ENCODE measurements around the gene DOCK11. TPM values are rescaled to one million over a fixed set of nuclear protein-coding genes. Genes with fewer than 3 reads are reported as not detected.
"Not testable (repeated sequence)": the region's sequence is repeated elsewhere in the genome, so short reads cannot be mapped to it uniquely, and the experiment has no call there.

DOCK11 gene
- polyA plus RNA-seq, 1 of the 3 experiments (the other 2 are of a cell fraction): 34.8 TPM

- TF ChIP-seq EZH2phosphoT487 (IDR thresholded peaks at IDR 0.05; ENCODE audit: borderline replicate concordance, low read depth): no peak
- no peak for TF ChIP-seq YY1 (IDR thresholded peaks at IDR 0.05; ENCODE audit: low read depth)
Observed at GRCh38 chrX:118474586-118474985, 21.0 kb upstream of the DOCK11 start (continued).

- Histone ChIP-seq H3K9me2 (no peaks in the 10 kb centered on the region), H3K4me3 (ENCODE audit: low read depth in 2 of 2, low read length in 1 of 2) (no peak overlapping the region), H3K79me2 (ENCODE audit: insufficient read depth) (no peaks in the 10 kb centered on the region), H3K4me1 (ENCODE audit: control insufficient read depth in 1 of 2, insufficient read depth in 2 of 2, low read depth in 1 of 2, low read length in 1 of 2) (no peaks in the 10 kb centered on the region), H3K9ac (no peak overlapping the region), H3K9me3 (no peaks in the 10 kb centered on the region), H3K27ac (ENCODE audit: low read depth in 2 of 2, low read length in 1 of 2) (no peak overlapping the region), H3K36me3 (replicated peaks in 1 of 2; ENCODE audit: control insufficient read depth in 1 of 2, insufficient read depth in 2 of 2, low read length in 1 of 2) (no peaks in the 10 kb centered on the region), H3K4me2 (no peak overlapping the region), H3F3A (replicated peaks; ENCODE audit: insufficient read depth) (no peaks in the 10 kb centered on the region), H3K27me3 (ENCODE audit: insufficient read depth) (no peaks in the 10 kb centered on the region), H4K20me1 (ENCODE audit: insufficient read depth) (no peaks in the 10 kb centered on the region), H2AFZ (ENCODE audit: low read depth) (no peak overlapping the region)
- DNase-seq: no peak
- CTCF ChIA-PET: no interaction called here
- POLR2A ChIA-PET: no interaction called here
- WGBS (ENCODE audit: low lambda C conversion rate): 50% methylated on average over 4 of the region's 4 CpGs
- no peak for TF ChIP-seq MXI1 (IDR thresholded peaks at IDR 0.05; ENCODE audit: low read depth, low read length)
- no peak for TF ChIP-seq FOXJ3 (CRISPR knock-in tag; IDR thresholded peaks at IDR 0.05)
- TF ChIP-seq MEF2A (IDR thresholded peaks at IDR 0.05; ENCODE audit: borderline replicate concordance, low read depth): no peak
- TF ChIP-seq RCOR1 (IDR thresholded peaks at IDR 0.05; ENCODE audit: low read length): no peak
- TF ChIP-seq, protein P1, sequence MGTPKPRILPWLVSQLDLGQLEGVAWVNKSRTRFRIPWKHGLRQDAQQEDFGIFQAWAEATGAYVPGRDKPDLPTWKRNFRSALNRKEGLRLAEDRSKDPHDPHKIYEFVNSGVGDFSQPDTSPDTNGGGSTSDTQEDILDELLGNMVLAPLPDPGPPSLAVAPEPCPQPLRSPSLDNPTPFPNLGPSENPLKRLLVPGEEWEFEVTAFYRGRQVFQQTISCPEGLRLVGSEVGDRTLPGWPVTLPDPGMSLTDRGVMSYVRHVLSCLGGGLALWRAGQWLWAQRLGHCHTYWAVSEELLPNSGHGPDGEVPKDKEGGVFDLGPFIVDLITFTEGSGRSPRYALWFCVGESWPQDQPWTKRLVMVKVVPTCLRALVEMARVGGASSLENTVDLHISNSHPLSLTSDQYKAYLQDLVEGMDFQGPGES (IDR thresholded peaks at IDR 0.05; ENCODE audit: low read depth, low read length): no peak
- TF ChIP-seq TCF12 (IDR thresholded peaks at IDR 0.05): no peak
Observed at GRCh38 chrX:118475903-118476302, 19.7 kb upstream of the DOCK11 start.

- Histone ChIP-seq H3K27ac (ENCODE audit: low read depth in 2 of 2, low read length in 1 of 2) (no peak overlapping the region), H3K9ac (no peak overlapping the region), H3F3A (replicated peaks; ENCODE audit: insufficient read depth) (no peaks in the 10 kb centered on the region), H3K4me2 (no peak overlapping the region), H2AFZ (ENCODE audit: low read depth) (no peak overlapping the region), H3K79me2 (ENCODE audit: insufficient read depth) (no peaks in the 10 kb centered on the region), H4K20me1 (ENCODE audit: insufficient read depth) (no peaks in the 10 kb centered on the region), H3K9me3 (no peaks in the 10 kb centered on the region), H3K36me3 (replicated peaks in 1 of 2; ENCODE audit: control insufficient read depth in 1 of 2, insufficient read depth in 2 of 2, low read length in 1 of 2) (no peaks in the 10 kb centered on the region), H3K27me3 (ENCODE audit: insufficient read depth) (no peaks in the 10 kb centered on the region; the same call in 1 of the 2 replicates), H3K4me3 (ENCODE audit: low read depth in 2 of 2, low read length in 1 of 2) (no peak overlapping the region), H3K9me2 (no peaks in the 10 kb centered on the region), H3K4me1 (ENCODE audit: control insufficient read depth in 1 of 2, insufficient read depth in 2 of 2, low read depth in 1 of 2, low read length in 1 of 2) (no peaks in the 10 kb centered on the region)
- DNase-seq: no peak
- whole genome bisulfite sequencing (ENCODE audit: low lambda C conversion rate): 38% methylated on average over 1 of the region's 1 CpG
- ChIA-PET POLR2A (no interaction called here), CTCF (no interaction called here)
- TF ChIP-seq, protein P2, sequence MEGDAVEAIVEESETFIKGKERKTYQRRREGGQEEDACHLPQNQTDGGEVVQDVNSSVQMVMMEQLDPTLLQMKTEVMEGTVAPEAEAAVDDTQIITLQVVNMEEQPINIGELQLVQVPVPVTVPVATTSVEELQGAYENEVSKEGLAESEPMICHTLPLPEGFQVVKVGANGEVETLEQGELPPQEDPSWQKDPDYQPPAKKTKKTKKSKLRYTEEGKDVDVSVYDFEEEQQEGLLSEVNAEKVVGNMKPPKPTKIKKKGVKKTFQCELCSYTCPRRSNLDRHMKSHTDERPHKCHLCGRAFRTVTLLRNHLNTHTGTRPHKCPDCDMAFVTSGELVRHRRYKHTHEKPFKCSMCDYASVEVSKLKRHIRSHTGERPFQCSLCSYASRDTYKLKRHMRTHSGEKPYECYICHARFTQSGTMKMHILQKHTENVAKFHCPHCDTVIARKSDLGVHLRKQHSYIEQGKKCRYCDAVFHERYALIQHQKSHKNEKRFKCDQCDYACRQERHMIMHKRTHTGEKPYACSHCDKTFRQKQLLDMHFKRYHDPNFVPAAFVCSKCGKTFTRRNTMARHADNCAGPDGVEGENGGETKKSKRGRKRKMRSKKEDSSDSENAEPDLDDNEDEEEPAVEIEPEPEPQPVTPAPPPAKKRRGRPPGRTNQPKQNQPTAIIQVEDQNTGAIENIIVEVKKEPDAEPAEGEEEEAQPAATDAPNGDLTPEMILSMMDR (IDR thresholded peaks at IDR 0.05): no peak
- TF ChIP-seq SIN3A (IDR thresholded peaks at IDR 0.05; ENCODE audit: borderline replicate concordance, low read depth, low read length) (no peak), FOSL2 (IDR thresholded peaks at IDR 0.05; ENCODE audit: borderline replicate concordance, low read depth) (no peak)
Observed at GRCh38 chrX:118480172-118480571, 15.4 kb upstream of the DOCK11 start.

GRCh38 chrX:118482384-118482783 is 13.2 kb upstream of the DOCK11 start:
- CTCF ChIA-PET: interaction anchor here (0.9 kb wide), 1 partner anchor 12 kb away, joined by 3 read pairs; no protein-coding TSS in a partner anchor

More at GRCh38 chrX:118482384-118482783, 13.2 kb upstream of the DOCK11 start:
- H3K9me2 ChIP-seq; H3K36me3 ChIP-seq (replicated peaks in 1 of 2; ENCODE audit: control insufficient read depth in 1 of 2, insufficient read depth in 2 of 2, low read length in 1 of 2); H2AFZ ChIP-seq (ENCODE audit: low read depth); POLR2A ChIA-PET; H3K79me2 ChIP-seq (ENCODE audit: insufficient read depth); DNase-seq; H3K9me3 ChIP-seq; H3K9ac ChIP-seq; H3F3A ChIP-seq (replicated peaks; ENCODE audit: insufficient read depth); H4K20me1 ChIP-seq (ENCODE audit: insufficient read depth); H3K4me2 ChIP-seq; H3K27me3 ChIP-seq (ENCODE audit: insufficient read depth); H3K4me1 ChIP-seq (ENCODE audit: control insufficient read depth in 1 of 2, insufficient read depth in 2 of 2, low read depth in 1 of 2, low read length in 1 of 2); H3K4me3 ChIP-seq (ENCODE audit: low read depth in 2 of 2, low read length in 1 of 2); H3K27ac ChIP-seq (ENCODE audit: low read depth in 2 of 2, low read length in 1 of 2): not testable (repeated sequence)
- WGBS (ENCODE audit: low lambda C conversion rate): 43% methylated on average over 4 of the region's 4 CpGs
